Measurements from ENCODE around the gene XRCC6. TPM values are rescaled to one million over a fixed set of nuclear protein-coding genes. Genes with fewer than 3 reads are reported as not detected.
A peak's percentile ranks its signal among the peaks of the same experiment; 100 is the strongest.
"Not testable (repeated sequence)": the region's sequence is repeated elsewhere in the genome, so short reads cannot be mapped to it uniquely, and the experiment has no call there.

XRCC6 gene
- polyA plus RNA-seq, 4 donors, result 314 to 396 (median 372) TPM

DNA sequence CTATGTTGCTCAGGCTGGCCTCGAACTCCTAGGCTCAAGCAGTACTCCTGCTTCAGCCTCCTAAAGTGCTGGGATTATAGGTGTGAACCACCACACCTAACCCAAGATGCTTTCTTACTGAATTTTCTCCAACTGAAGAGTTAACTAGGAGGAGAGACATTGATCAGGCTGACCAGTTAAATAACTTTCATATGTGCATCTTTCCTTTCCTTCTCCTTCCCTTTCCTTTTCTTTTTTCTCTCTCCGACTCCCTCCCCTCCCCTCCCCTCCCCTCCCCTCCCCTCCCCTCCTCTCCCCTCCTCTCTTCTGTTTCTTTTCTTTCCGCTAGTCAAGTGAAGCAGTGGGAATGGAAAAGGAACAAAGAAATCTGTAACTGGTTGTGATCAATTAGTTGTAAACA, 26.7 kb downstream of the XRCC6 start:
- DNase-seq (ENCODE audit: low read depth in 4 of 4, low spot score in 2 of 4), result no peak

DNA sequence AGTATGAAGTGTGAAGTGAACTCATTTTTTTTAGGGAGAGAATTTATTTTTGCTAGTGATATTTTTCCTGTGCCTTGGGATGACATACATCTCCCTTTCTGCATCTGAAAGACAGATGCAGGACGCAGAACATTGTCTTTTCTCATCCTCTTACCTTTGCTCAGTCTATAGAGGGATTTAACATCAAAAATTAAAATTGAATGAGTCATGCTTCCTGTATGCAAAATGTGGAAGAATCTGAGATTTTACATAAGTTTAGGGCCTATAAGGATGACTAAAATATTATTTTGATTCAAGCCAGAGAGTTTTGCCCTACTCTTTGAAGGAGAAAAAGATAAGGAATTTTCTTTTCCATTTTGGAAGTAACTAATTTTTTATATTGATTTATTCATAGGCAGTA, 27.3 kb downstream of the XRCC6 start:
- DNase-seq (ENCODE audit: low read depth in 4 of 4, low spot score in 2 of 4), result no peak

- no peak for DNase-seq (ENCODE audit: low read depth in 4 of 4, low spot score in 2 of 4)
These were observed 29.1 kb downstream of the XRCC6 start for GRCh38 chr22:41650229-41650628.

DNA sequence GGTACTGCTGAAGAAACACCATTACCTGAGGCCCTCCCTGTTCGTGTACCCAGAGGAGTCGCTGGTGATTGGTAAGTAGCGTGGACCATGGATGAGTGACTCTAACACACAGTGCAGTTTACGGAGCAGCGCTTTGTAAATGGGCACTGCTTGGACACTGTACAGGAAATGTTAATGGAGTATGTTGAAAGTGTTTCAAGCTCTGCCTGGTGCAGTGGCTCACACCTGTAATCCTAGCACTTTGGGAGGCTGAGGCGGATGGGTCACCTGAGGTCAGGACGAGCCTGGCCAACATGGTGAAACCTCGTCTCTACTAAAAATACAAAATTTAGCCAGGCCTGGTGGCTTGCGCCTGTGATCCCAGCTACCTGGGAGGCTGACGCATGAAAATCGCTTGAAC, 29.7 kb downstream of the XRCC6 start:
- no peak for DNase-seq (ENCODE audit: low read depth in 4 of 4, low spot score in 2 of 4)

DNA sequence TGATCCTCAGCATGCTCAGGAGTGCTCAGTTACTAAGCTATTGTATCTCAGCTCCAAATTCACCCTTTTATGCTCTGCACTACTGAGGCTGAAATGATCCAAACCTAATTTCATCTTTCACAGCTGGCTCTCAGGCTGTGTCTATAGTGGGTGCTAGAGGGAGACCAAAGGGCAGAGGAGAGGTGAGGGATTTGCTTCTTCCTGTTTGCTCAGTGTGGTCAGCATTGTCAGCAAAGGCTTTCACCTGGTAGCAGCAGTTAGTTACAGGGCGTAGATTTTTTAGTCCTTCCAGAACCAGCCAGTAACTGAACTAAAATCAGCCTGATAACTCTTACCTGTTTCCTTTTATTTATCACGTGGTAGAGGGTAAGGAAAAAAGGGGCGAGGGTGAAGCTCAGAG, 33.2 kb downstream of the XRCC6 start:
- no peak for DNase-seq (ENCODE audit: low read depth in 4 of 4, low spot score in 2 of 4)

DNA sequence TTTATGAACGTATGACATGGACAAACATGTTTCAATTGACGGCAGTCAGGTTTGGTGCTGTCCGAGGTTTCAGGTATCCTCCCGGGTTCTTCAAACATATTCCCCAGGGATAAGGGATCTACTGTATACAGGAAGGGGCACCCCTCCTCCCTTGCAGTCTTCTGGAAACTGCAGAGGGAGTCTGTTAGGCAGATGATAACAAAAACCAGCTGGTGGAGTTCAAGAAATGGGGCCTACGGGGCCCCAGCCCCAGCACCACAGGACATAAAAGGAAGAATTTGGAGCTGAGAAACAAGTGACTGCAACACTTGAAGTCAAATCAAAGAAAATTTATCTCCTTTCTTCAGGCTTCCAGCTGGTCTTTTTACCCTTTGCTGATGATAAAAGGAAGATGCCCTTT, 35.5 kb downstream of the XRCC6 start:
- peak in 1 of 4 donors; percentile 19 for DNase-seq (ENCODE audit: low read depth in 4 of 4, low spot score in 2 of 4)

DNA sequence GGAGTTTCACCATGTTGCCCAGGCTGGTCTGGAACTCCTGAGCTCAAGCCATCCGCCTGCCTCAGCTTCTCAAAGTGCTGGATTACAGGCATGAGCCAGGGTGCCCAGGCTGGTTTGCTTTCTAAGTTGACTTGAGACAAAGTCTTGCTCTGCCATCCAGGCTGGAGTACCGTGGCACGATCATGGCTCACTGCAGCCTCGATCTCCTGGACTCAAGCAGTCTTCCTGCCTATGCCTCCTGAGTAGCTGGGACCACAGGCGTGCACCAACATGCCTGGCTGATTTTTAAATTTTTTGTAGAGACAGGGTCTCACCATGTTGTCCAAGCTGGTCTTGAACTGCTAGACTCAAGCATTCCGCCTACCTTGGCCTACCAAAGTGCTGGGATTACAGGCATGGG, 36.6 kb downstream of the XRCC6 start:
- no peak for DNase-seq (ENCODE audit: low read depth in 4 of 4, low spot score in 2 of 4)

- DNase-seq (ENCODE audit: low read depth in 4 of 4, low spot score in 2 of 4), result no peak
These were observed 37.8 kb downstream of the XRCC6 start for GRCh38 chr22:41658869-41659268.

GRCh38 chr22:41659941-41660340, 38.8 kb downstream of the XRCC6 start:
- DNase-seq (ENCODE audit: low read depth in 4 of 4, low spot score in 2 of 4), result no peak

GRCh38 chr22:41660416-41660815, 39.3 kb downstream of the XRCC6 start:
- DNase-seq (ENCODE audit: low read depth in 4 of 4, low spot score in 2 of 4), result no peak

- DNase-seq (ENCODE audit: low read depth in 4 of 4, low spot score in 2 of 4), result no peak
These were observed 40.0 kb downstream of the XRCC6 start for GRCh38 chr22:41661088-41661487.

GRCh38 chr22:41661713-41662112, 40.6 kb downstream of the XRCC6 start:
- no peak for DNase-seq (ENCODE audit: low read depth in 4 of 4, low spot score in 2 of 4)

GRCh38 chr22:41663594-41663993, 42.5 kb downstream of the XRCC6 start:
- DNase-seq (ENCODE audit: low read depth in 4 of 4, low spot score in 2 of 4), result not testable (repeated sequence)

DNA sequence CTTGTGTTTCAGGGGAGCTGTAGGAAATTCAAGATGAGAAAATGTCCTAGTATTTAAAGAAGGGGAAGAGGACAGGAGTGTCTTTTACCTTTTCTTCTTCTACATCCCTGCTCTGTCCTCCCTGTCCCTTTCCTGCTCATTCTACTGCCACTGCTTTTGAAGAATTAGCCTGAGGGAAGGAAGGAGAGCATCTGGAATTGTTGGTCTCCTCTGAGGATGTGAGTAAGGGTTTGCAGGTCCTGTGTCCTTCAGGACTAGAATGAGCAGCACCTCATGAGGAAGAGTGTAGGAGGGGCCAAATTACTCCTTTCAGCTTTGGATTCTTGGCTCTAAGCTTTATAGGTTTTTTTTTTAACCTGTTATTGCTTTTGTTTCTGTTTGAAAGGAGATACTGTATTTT, 43.4 kb downstream of the XRCC6 start:
- DNase-seq (ENCODE audit: low read depth in 4 of 4, low spot score in 2 of 4), result no peak

DNA sequence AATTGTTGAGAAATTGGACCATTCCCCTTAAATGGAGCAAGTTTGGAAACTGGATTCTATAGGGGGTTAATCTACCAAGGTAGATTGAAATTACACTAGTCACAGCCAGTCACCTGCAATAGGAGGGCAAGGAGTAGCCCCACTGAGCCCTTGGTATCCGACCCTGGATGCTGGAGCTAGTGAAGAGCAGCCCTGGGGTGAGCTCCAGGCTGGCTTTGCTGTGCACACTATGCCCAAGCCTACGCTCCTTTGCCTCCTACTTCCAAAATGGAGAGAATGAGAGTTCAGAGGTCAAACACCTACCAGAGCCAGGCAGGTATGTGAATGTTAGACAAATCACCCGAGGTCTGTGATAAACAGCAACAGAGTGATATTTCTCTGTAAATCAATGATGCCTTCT, 43.9 kb downstream of the XRCC6 start:
- DNase-seq (ENCODE audit: low read depth in 4 of 4, low spot score in 2 of 4), result no peak

- DNase-seq (ENCODE audit: low read depth in 4 of 4, low spot score in 2 of 4), result no peak
These were observed 48.1 kb downstream of the XRCC6 start for GRCh38 chr22:41668971-41669911.

DNA sequence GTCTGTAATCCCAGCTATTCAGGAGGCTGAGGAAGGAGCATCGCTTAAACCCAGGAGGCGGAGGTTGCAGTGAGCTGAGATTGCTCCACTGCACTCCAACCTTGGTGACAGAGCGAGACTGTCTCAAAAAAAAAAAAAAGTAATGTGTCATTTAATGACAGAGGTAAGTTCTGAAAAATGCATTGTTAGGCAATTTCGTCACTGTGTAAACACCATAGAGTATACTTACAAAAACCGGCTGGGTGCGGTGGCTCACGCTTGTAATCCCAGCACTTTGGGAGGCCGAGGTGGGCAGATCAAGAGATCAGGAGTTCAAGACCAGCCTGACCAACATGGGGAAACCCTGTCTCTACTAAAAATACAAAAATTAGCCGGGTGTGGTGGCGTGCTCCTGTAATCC, 51.0 kb downstream of the XRCC6 start:
- DNase-seq (ENCODE audit: low read depth in 4 of 4, low spot score in 2 of 4), result not testable (repeated sequence)

DNA sequence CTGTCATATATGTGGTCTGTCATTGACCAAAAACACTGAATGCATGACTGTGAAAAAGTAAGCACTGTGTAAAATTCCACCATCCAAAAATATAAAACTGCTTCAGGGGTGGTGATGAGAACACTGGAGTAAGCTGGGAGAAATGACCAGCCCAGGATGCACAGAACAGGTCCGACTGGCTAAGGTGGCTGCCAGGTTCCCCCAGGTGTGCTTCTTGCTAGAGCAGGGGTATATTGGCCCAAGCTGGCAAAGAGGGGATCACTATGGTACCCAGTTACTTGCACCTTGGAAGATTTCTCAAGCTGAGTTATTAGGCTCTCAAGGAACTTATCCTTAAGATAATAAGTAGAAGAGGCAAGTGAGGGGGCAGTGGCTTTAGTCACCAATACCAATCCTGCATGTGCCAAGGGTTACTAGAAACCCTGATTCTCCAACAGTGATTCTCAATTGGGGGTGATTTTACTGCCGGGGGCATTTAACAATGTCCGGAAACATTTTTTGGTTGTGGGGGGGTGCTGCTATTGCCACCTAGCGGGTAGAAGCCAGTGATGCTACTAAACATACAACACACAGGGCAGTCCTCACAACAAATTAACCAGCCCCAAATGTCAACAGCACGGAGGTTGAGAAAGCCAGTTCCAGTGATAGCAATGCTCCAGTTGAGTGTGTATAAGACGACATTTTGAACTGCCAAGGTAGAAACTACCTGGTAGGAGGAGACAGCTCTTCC, 51.9 kb downstream of the XRCC6 start:
- DNase-seq (ENCODE audit: low read depth in 4 of 4, low spot score in 2 of 4), result no peak

- DNase-seq (ENCODE audit: low read depth in 4 of 4, low spot score in 2 of 4), result no peak
These were observed 53.8 kb downstream of the XRCC6 start for GRCh38 chr22:41674846-41675340.

DNA sequence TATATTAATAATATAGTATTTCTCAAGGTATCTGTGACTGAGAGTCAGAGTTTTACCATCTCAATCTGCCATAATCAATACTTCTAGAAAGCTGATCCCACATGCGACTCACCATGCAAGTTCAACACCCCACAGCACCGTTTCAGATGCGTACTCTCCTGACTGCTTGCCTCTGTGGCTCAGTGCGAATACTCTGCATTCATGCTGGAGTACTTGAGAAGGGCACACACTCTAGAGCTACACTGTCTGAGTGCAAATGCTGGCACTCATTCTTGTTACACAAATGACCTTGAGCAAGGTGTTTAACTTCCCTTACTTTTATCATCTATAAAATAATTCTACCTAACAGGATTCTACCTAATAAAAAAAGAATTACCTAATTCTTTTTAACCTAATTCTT, 55.0 kb downstream of the XRCC6 start:
- no peak for DNase-seq (ENCODE audit: low read depth in 4 of 4, low spot score in 2 of 4)

- DNase-seq (ENCODE audit: low read depth in 4 of 4, low spot score in 2 of 4), result no peak
These were observed 60.5 kb downstream of the XRCC6 start for GRCh38 chr22:41681616-41682015.
